ENCODE results near the gene RIMBP3C.
"Not testable (repeated sequence)": the region's sequence is repeated elsewhere in the genome, so short reads cannot be mapped to it uniquely, and the experiment has no call there.

- TF ChIP-seq CTCF (conservative IDR thresholded peaks at IDR 0.05); EZH2 (IDR thresholded peaks at IDR 0.05; ENCODE audit: low read depth): not testable (repeated sequence)
These were observed at the start of gene RIMBP3C for GRCh38 chr22:21551361-21551760.

Measured in PC-9 (cell line).